ENCODE measurements around the gene SLA2.

- TF ChIP-seq POLR2AphosphoS5 (IDR thresholded peaks at IDR 0.05; ENCODE audit: low read depth, low read length) (no peak), RAD21 (IDR thresholded peaks at IDR 0.05; ENCODE audit: low read length) (no peak), NRF1 (IDR thresholded peaks at IDR 0.05; ENCODE audit: low read depth, low read length) (no peak), EP300 (IDR thresholded peaks at IDR 0.05; ENCODE audit: borderline replicate concordance in 1 of 2, low read depth in 1 of 2, low read length in 1 of 2) (no peak), TAF1 (IDR thresholded peaks at IDR 0.05; ENCODE audit: borderline replicate concordance, low read depth, low read length) (no peak), FOSL2 (IDR thresholded peaks at IDR 0.05; ENCODE audit: borderline replicate concordance, low read depth) (no peak), YY1 (IDR thresholded peaks at IDR 0.05; ENCODE audit: low read depth) (no peak), RFX5 (IDR thresholded peaks at IDR 0.05; ENCODE audit: low read length) (no peak), IRF3 (IDR thresholded peaks at IDR 0.05; ENCODE audit: low read depth, low read length) (no peak), GABPA (IDR thresholded peaks at IDR 0.05; ENCODE audit: low read depth) (no peak)
- TF ChIP-seq, protein P1, sequence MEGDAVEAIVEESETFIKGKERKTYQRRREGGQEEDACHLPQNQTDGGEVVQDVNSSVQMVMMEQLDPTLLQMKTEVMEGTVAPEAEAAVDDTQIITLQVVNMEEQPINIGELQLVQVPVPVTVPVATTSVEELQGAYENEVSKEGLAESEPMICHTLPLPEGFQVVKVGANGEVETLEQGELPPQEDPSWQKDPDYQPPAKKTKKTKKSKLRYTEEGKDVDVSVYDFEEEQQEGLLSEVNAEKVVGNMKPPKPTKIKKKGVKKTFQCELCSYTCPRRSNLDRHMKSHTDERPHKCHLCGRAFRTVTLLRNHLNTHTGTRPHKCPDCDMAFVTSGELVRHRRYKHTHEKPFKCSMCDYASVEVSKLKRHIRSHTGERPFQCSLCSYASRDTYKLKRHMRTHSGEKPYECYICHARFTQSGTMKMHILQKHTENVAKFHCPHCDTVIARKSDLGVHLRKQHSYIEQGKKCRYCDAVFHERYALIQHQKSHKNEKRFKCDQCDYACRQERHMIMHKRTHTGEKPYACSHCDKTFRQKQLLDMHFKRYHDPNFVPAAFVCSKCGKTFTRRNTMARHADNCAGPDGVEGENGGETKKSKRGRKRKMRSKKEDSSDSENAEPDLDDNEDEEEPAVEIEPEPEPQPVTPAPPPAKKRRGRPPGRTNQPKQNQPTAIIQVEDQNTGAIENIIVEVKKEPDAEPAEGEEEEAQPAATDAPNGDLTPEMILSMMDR (IDR thresholded peaks at IDR 0.05) = no peak
- TF ChIP-seq, protein P2, sequence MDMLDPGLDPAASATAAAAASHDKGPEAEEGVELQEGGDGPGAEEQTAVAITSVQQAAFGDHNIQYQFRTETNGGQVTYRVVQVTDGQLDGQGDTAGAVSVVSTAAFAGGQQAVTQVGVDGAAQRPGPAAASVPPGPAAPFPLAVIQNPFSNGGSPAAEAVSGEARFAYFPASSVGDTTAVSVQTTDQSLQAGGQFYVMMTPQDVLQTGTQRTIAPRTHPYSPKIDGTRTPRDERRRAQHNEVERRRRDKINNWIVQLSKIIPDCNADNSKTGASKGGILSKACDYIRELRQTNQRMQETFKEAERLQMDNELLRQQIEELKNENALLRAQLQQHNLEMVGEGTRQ (IDR thresholded peaks at IDR 0.05; ENCODE audit: borderline replicate concordance, low read depth, low read length) = no peak
- TF ChIP-seq, protein P3, sequence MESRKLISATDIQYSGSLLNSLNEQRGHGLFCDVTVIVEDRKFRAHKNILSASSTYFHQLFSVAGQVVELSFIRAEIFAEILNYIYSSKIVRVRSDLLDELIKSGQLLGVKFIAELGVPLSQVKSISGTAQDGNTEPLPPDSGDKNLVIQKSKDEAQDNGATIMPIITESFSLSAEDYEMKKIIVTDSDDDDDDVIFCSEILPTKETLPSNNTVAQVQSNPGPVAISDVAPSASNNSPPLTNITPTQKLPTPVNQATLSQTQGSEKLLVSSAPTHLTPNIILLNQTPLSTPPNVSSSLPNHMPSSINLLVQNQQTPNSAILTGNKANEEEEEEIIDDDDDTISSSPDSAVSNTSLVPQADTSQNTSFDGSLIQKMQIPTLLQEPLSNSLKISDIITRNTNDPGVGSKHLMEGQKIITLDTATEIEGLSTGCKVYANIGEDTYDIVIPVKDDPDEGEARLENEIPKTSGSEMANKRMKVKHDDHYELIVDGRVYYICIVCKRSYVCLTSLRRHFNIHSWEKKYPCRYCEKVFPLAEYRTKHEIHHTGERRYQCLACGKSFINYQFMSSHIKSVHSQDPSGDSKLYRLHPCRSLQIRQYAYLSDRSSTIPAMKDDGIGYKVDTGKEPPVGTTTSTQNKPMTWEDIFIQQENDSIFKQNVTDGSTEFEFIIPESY (IDR thresholded peaks at IDR 0.05; ENCODE audit: borderline replicate concordance, low read depth) = no peak
Observed at GRCh38 chr20:36676701-36677421, 30.9 kb upstream of the SLA2 start.
